NT2/D1 (cell line): ENCODE measurements around the gene ZFR.

Experiments
- YY1 ChIP-seq: IDR thresholded peaks from 2 replicates; pipeline ENCODE4 v1.6.1; 2011; ENCODE audit not compliant: insufficient read length, insufficient read depth
- ZNF274 ChIP-seq: IDR thresholded peaks from 2 replicates; pipeline ENCODE4 v1.6.1; 2011; ENCODE audit warnings: mild to moderate bottlenecking, low read depth, low read length

GRCh38 chr5:32384621-32385020 is 59.9 kb downstream of the ZFR start:
- no peak for TF ChIP-seq YY1
- no peak for TF ChIP-seq ZNF274
